HL-60/S4 treated with phorbol 12-myristate 13-acetate at 8.2 ng/mL for 4 days and 3 days (cell line): ENCODE results near the gene FOXA3.

Experiments
- in situ Hi-C: fragments of 300-500 bp; cut with MboI; formaldehyde crosslinking; loops from 2 replicates; pipeline ENCODE4 v1.15.0; 2022; ENCODE audit warnings: low sequenced_read_pairs

FOXA3 gene

DNA sequence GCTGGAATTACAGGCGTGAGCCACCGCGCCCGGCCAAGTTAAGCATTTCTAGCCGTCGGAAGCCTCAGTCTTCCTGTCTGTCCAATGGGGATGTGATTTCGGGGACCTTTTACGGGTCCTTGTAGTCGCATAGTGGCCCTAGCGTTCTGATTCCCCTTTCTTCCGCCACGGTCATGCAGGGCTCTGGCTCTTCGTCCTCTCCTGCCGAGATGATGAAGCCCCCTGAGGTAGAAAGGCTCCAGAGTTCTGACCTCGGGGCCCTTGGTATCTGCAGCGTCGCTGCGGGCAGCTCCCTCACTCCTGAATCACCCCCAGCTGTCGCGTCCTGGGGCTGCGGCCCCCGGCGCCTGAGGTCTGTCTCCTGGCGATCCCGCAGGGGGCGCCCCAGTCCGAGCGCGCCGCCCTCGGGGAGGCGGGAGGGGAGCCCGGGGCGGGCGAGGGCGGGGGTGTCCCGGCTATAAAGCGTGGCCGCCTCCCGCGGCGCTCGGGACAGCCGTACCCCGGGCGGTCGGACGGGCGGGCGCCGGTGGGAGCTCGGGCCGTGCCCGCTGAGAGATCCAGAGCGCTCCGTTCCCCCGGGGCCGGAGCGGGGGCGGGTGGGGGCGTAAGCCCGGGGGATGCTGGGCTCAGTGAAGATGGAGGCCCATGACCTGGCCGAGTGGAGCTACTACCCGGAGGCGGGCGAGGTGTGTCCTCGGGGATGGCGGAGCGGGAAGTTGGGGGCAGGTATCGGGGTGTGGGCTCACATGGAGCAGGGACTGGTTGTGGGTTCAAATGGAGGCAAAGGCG, at the start of gene FOXA3:
FOXA3 (plus strand) TSS at position 487 of the 789 bp plus-strand sequence; CDS start at position 618, 131 bp downstream.
- in situ Hi-C loops: no loop called here

DNA sequence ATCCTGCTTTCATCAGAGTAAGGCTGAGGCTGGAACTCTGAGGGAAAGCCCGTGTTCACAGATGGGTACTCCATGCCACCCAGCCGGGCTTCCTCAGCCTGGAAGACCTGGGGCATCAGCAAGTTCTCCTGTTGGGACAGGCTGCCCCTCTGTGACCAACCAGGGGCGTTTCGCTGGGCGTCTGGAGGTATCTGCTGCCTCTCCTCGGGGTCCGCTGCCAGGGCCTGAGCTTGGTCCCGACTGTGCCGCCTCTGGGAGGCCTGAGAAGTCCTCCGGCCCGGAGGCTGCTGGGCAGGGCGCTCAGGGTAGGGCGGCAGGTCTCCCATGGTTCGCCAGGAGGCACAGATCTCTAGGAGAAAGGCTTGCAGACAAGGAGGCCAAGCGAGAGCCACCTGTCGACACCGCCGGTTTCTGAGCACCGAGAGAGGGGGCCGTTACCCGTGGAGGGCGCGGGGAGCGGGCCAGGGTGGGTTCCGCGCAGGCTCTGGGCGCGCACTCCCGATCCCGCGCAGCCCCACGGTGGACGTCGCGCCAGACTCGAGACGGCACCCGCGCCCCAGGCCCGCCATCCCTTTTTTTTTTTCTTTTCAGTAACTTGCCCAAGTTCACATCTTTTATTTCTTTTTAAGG, 49.2 kb upstream of the FOXA3 start, which contains the start of gene RSPH6A:
RSPH6A (minus strand) TSS at position 458 of the 630 bp plus-strand sequence; CDS start at position 326, 132 bp downstream.
- in situ Hi-C loops: no loop called here

DNA sequence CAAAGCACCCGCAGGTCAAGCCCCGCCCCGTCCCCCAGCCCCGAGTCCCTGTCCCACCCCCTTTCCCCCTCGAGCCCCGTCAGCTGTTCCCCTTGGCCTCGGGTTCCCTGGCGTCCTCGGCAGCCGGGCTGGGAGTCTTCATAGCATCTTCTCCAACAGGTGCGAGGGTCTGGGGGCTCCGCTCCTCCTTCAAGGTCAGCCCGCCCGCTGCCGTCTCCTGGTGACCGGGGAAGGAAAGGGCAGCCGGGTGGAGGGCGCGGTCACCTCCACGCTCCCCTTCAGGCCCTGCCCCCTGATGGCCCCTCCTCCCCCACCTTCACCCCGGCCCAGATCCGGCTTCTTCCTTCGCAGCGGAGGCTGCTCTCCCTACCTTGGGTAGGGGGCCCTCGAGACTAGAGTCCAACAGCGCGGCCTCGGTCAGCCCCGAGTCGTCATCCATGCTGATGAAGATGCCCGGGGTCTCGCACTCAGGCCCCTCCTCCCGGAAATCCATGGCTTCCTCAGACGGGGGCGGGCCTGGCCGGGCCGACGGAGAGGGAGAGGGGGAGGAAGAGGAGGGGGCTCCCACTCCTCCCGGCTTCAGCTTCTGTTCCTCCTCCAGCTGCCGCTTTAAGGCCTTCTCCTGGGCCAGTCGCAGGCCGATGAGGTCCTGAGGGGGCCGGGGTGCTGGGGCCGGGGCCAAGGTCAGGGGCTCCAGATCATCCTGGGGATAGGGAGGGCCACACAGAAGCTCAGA, 48.5 kb upstream of the FOXA3 start:
- in situ Hi-C loops: no loop called here

DNA sequence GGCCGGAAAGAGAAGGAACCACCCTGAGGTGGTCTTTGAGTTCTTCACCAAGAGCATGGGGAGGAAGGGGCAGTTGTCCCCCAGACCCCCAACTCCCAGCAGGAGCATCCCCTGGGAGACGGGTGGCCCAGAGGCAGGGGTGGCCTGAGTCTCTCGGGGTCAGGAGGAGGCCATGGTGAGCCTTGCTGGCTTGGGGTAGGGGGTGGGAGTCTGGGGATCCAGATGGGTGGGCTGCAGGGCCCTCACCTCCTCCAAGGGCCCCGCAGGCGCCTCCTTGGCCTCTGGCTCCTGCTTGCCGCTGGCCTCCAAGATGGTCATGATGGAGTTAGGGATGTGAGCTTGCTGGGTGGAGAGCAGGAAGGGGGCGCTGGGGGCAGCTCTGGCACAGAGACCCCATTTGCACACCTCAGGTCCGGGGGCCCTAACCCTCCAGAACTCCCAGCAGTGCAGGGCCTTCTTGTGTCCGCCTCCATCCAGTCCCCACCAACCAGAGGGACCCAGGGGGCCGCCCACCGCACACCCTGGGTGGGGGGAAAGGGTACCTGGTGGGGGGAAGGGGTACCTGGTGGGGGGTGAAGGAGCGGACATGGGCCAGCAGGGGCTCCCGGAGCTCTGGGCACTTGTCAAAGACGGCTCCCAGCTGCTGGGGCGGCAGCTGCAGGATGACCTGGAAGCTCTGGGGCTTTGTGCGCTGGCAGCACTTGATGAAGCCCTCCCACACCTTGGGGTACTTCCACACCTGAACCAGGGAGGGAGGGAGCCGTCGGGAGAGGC, 47.7 kb upstream of the FOXA3 start:
- in situ Hi-C loops: no loop called here

DNA sequence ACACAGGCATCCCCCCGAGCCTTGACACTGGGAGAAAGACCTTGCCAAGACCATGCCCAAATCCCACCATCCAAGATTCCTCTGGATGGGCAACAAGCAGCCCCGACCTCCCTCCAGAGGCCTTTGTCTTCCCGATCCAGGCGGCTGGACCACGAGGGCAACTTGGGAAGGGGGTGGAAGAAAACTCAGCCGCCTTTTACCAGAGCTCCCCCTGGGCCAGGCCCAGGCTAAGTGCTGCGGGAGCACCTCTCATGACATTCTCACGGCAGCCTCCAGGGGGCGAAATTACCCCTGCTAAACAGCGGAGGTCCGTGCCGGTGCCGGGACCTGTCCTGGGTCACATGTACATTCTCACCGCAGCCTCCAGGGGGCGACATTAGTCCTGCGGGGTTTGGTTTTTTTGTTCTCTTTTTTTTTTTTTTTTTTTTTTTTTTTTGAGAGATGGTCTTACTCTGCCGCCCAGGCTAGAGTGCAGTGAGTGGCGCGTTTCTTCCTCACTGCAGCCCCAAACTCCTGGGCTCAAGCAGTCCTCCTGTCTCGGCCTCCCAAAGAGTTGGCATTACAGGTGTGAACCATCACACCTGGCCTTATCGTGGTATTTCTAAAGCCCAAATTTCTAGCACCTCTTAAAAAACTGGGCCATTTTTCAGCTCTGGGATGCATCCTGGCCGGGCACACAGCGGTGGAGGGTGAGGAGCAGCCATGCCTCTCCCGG, 47.0 kb upstream of the FOXA3 start:
- in situ Hi-C loops: no loop called here

DNA sequence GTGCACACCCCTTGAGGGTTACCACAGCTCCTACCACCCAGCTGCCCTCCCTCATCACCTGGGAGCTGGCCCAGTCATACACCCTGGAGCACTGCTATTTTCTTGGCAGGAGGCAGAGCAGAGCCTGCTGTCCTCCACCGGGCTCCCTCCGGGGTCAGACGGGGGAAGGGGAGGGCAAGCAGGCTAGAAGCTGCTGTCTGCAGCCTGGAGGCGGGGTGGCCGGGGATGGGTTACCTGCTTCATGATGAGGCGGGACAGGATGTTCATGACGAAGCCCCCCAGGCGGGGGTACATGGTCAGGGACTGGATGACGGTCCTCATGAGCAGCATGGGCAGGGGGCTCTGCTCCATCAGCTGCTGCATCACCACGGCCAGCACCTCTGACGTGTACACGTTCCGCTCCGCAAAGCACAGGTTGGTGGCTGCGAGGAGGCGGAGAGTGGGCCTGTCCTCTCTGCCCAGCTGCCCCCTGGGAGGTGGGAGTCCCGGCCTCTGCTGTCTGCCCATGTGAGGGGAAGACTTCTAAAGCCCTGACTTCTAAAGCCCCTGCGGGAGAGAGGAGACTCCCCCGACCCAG, 46.3 kb upstream of the FOXA3 start:
- in situ Hi-C loops: no loop called here

DNA sequence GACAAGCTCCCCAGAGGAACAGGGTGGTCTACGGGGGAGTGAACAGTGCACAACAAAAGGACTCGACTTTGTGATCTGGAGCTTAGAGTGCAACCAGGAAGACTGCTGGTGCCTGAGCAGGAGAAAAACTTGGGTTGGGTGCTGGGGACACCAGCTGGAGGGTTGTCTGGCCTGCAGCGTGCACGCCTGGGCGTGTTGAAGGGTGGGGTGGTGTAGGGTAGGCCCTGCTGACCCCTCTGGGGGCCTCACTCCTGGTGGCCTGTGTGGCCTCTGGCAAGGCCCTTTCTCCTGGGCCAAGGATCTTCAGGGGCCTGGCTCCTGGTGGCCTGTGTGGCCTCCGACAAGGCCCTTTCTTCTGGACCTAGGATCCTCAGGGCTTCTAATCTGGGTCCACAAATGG, 44.4 kb upstream of the FOXA3 start:
- in situ Hi-C loops: no loop called here

DNA sequence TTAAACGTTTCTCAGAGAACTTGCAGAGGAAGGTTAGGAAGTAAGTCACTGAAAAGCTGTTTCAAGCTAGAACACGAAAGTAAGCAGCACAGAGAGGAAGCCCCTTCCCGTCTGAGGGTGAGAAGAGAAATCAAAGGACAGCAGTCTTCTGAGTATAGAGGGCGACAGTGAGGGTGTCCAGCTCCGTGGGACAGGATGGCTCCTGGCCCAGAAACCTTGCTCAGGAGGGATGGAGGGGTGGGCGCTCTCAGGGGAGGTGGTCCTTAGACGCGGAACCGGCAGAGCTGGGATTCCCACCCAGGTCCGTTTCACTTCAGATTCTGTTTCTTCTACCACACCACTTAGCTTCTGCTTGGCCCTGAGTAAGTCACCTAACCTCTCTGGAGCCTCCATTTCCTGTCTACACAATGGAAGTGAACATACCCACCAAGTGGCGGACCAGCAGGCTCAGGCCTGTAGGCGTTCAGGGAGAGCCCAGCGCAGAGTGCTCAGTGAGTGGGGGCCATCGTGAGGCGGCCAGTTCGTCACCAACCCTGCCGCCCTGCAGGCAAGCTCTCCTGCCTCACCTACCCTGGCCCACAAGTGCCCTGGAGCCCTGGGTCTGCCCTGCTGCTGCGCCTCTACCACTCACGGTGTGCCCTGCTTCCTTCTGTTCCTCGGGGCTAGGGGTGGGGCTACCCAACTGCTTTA, 43.6 kb upstream of the FOXA3 start:
- in situ Hi-C loops: no loop called here

DNA sequence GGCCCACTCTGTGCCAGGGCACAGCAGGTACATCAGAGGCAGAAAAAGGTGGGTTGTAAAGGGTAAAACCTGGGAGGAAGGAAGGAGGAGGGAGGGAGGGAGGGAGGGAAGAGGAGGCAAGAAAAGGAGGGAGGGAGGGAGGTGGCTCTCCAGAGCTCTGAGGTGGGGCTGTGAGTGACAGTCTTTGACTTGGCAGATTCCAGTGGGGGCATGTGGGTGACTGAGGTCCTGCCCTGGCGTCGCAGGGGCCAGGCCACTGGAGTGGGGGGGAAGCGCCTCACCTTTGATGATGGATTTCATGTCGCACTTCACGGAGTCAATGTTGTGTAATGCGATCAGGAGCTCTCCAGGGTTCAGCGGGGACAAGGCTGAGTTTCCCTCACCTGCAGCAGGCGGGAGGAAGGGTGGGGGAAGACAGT, 43.0 kb upstream of the FOXA3 start:
- in situ Hi-C loops: no loop called here

DNA sequence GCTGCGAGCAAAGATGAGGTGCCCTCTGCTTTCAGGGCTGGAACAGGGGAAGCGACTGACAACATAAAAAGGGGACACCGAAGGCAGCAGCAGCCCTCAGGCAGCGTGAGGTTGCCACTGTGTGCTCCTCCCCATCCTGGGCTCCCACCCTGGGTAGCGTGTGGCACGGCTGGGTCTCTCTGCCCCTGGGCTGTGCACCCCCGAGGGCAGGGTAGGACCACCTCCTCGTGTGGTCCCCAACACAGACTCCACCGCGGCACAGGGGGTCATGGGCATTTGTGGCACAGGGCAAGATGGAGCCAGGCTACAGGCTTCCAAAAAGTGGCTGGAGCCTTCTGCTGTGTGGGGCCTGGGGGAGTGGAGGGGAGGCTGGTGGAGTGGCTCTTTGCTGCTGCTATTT, 42.6 kb upstream of the FOXA3 start:
- in situ Hi-C loops: no loop called here

DNA sequence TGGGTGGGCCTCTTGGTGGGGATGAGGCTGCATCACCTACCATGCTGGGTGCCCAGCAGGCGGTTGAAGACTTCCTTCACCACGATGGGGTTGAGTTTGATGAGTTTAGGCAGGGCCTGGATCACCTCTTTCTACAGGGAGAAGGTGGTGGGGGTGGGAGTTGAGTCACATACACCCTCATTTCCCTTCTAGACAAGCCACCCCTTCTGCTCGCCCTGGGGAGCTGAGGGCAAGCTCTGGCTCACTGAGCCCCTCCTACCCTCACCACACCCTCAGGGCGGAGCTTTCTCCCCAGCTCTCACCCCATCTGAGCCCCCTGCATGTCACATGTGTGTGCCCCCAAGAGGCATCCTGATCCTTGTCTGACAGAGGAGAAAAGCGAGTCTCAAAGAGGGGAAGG, 41.4 kb upstream of the FOXA3 start:
- in situ Hi-C loops: no loop called here

DNA sequence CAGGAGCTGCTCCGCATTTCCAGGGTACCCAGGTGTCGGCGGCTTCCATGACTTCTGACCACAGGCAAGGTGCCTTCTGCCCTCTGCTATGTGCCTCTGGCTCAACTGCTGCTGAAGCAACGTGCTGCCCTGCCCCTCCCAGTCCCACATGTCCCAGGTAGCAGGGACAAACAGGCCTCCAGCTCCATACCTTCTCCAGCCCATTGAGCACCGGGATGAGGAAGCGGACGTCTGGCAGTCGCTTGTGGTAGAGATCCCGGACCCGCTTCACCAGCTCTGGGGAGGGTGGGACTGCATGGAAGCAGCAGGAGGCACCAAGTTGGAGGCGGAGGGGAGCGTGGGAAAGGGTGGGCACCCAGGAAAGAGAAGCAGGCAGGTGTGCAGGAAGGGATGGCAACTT, 40.9 kb upstream of the FOXA3 start:
- in situ Hi-C loops: no loop called here

DNA sequence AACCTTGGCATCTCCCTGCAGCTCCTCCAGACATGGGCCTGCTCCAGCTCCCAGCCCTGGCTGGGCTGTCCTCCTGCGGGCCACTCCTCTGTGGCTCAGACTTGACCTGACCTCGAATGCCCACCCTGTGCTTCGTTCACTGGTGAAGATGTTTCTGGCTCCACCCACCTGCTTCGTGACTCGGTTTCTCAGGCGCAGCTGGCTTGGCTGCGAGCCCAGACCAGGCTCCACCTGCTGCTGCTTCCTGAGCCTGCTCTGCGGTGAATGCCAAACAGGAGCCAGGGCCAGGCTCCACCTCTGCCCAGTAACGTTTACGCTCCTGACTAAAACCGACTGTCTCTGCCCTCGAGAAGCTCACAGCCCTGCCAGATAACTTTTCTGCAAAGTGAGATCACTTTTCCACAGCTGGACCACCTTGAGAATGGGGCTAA, 40.1 kb upstream of the FOXA3 start:
- in situ Hi-C loops: no loop called here

DNA sequence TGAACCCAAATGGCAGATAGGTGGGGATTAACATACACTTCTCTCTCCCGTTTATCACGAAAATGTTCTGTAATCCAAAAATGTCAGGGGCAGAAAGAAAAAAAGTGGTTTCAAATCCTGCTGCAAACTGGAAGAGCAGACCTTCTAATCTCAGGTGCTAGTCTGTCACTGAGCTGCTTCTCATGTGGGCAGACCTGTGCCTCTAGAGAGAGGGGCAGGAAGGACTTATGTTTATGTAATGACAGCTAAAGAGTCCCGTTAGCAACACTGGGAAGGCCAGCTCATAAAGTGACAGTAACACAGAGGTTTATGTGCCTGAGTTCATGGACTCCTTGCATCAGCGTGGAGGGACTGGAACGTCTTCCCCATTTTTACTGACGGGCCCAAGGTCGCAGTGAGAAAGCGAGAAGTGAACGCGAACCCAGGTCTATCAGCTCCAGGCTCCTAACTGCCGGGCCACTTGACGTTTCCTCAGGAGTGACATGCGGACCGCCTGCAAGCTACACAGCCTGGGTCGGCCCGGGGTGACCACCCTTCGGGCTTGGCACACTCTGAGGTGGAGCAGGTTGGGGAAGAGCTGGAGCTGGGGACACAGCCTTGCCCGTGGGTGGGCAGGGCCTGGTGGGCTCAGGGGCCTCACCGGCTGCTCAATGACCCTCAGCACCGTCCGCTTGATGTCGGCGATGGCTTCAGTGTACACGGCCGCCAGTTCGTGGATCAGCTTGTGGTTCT, 39.4 kb upstream of the FOXA3 start:
- in situ Hi-C loops: no loop called here

DNA sequence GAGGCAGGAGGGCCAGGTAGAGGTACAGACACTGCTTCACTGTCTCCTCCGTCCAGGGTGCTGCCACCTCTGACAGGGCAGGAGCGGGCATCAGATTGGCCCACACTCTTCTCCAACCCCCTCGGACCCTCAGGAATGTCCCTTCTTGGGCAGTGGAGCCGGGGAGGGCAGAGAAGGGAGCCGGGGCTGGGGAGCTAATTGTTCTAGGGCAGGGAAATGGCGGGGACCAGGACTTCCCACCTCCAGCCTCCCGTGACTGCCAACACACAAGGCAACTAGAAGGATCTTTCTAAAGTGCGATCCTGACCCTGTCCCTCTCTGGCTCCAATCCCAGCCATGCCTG, 38.9 kb upstream of the FOXA3 start:
- in situ Hi-C loops: no loop called here

DNA sequence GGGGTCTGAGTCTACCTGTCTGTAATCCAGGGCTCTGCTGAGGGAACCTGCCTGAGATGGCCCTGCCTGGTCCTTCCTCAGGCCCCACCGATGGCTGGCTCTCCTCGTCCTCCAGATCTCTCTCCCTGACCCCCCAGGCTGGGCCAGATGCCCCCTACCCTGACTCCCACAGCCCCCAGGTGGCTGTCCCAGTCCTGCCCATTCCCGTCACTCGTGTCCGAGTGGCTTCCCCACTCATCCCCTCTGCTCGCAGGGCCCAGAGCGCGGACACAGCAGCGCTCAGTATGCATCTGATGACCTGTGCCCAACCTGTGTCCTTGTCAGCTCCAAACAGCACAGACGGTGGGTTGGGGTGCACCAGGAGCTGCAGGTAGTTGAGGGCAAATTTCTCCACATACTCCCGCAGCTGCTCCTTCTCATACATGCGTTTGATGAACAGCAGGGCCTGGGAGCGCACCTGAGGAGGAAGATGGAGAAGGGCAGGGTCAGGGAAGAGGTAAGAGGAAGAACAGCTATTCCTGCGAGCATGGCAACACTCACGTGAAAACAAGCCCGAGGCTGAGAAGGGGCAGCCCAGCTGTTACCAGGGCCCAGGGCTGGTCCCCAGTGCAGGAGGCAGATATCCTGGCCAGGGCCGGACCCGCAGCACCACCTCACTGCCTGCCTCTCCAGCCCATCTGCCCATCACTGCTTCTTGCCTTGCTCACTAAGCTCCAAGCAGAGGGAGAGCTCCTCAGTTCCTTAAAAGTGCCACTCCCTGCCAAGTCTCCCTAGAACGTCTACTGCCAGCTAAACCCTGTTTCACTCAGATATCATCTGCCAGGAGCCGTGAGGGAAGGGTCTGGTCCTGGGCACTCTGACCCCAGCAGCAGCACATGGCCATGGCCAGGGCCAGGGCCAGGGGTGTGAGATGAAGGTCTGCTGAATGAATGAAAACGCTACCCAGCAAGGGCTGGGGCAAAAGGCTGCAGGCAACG, 37.9 kb upstream of the FOXA3 start:
- in situ Hi-C loops: no loop called here

DNA sequence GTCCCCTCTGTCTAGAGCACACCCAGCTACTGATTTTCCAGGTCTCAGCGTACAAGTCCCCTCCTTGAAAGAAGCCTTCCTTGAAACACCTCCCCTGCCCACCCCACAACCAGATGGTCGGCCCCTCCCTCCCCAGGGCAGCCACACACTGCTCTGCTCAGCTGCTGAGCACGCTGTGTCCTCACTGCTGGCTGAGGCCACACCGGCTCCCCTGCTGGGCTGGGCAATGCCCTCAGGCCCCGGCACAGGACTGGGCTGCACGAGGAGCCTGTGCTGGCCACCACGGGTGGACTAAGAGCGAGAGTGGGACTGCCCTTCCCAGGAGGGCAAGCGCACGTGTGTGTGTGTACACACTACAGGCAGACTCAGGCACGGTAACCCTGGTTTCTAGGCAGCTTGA, 37.2 kb upstream of the FOXA3 start:
- in situ Hi-C loops: no loop called here
